ENCODE measurements around the gene LMO4.

Gene LMO4

GRCh38 chr1:87344231-87344630 lies 15.6 kb downstream of the LMO4 start:
- H3K27ac Mint-ChIP-seq = peak overlapping the region; percentile 94
- TF ChIP-seq, protein P1, sequence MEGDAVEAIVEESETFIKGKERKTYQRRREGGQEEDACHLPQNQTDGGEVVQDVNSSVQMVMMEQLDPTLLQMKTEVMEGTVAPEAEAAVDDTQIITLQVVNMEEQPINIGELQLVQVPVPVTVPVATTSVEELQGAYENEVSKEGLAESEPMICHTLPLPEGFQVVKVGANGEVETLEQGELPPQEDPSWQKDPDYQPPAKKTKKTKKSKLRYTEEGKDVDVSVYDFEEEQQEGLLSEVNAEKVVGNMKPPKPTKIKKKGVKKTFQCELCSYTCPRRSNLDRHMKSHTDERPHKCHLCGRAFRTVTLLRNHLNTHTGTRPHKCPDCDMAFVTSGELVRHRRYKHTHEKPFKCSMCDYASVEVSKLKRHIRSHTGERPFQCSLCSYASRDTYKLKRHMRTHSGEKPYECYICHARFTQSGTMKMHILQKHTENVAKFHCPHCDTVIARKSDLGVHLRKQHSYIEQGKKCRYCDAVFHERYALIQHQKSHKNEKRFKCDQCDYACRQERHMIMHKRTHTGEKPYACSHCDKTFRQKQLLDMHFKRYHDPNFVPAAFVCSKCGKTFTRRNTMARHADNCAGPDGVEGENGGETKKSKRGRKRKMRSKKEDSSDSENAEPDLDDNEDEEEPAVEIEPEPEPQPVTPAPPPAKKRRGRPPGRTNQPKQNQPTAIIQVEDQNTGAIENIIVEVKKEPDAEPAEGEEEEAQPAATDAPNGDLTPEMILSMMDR (IDR thresholded peaks at IDR 0.05) = no peak
- peaks cover 81% of the 10 kb centered on the region for H3K4me1 Mint-ChIP-seq
- no peaks in the 10 kb centered on the region for H3K27me3 Mint-ChIP-seq (ENCODE audit: low read depth, poor library complexity)
- no peak for DNase-seq
- peaks cover 81% of the 10 kb centered on the region for H3K36me3 Mint-ChIP-seq (ENCODE audit: low read depth)
- no peak overlapping the region for H3K4me3 Mint-ChIP-seq
- H3K9me3 Mint-ChIP-seq = no peaks in the 10 kb centered on the region

DNA sequence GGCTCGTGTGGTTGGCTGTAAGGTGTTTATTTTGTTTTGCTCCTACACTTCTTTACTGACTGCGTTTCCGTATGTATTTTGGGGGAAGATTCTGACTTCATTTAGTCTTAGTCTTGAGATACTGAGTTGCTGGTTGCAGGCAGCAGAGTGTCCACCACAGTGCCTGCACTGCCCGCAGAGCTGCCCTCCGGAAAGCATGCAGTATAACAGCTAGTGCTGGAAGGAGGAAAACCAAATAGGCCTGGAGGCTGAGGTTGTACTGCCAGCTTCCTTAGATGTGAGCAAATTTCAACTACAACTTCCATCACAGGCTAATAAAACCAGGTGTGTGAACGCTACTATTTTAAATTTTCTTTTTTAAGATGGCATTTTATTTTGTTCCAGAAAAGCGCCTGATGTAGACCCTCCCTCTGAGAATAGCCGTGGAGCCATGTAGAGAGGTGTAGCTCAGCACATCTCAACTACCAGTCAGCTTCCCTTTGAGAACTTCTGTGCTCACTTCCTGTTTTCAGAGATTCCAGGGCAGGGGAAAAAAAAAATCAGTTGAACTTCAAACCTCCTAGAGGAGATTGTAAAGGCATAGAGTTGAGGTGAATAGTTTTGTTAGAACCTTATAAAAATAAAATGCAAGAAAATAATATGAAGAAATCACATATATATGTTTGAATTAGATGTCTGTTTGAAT lies 17.6 kb downstream of the LMO4 start:
- H3K27me3 Mint-ChIP-seq (ENCODE audit: low read depth, poor library complexity) = no peaks in the 10 kb centered on the region
- H3K27ac Mint-ChIP-seq = peak overlapping the region; percentile 96
- TF ChIP-seq, protein P1 (IDR thresholded peaks at IDR 0.05) = no peak
- peaks cover 78% of the 10 kb centered on the region for H3K4me1 Mint-ChIP-seq
- H3K9me3 Mint-ChIP-seq = no peaks in the 10 kb centered on the region
- H3K36me3 Mint-ChIP-seq (ENCODE audit: low read depth) = peaks cover 61% of the 10 kb centered on the region
- no peak for DNase-seq
- H3K4me3 Mint-ChIP-seq = no peak overlapping the region

- Mint-ChIP-seq H3K4me3 (no peak overlapping the region), H3K4me1 (peaks cover 76% of the 10 kb centered on the region), H3K27ac (peak overlapping the region; percentile 84), H3K27me3 (ENCODE audit: low read depth, poor library complexity) (no peaks in the 10 kb centered on the region), H3K9me3 (no peaks in the 10 kb centered on the region), H3K36me3 (ENCODE audit: low read depth) (peaks cover 39% of the 10 kb centered on the region)
- TF ChIP-seq, protein P1 (IDR thresholded peaks at IDR 0.05) = no peak
- DNase-seq = no peak
These were observed 19.8 kb downstream of the LMO4 start for GRCh38 chr1:87348341-87349019.

- Mint-ChIP-seq H3K4me3 (no peak overlapping the region), H3K4me1 (peaks cover 71% of the 10 kb centered on the region), H3K36me3 (ENCODE audit: low read depth) (peaks cover 33% of the 10 kb centered on the region), H3K9me3 (no peaks in the 10 kb centered on the region), H3K27ac (peak overlapping the region; percentile 84), H3K27me3 (ENCODE audit: low read depth, poor library complexity) (no peaks in the 10 kb centered on the region)
- TF ChIP-seq, protein P1 (IDR thresholded peaks at IDR 0.05) = no peak
- no peak for DNase-seq
These were observed 20.4 kb downstream of the LMO4 start for GRCh38 chr1:87349036-87349435.

- Mint-ChIP-seq H3K27ac (no peak overlapping the region), H3K4me3 (no peak overlapping the region), H3K27me3 (ENCODE audit: low read depth, poor library complexity) (no peaks in the 10 kb centered on the region), H3K9me3 (peaks cover 21% of the 10 kb centered on the region), H3K36me3 (ENCODE audit: low read depth) (peaks cover 16% of the 10 kb centered on the region), H3K4me1 (peaks cover 61% of the 10 kb centered on the region)
- TF ChIP-seq, protein P1 (IDR thresholded peaks at IDR 0.05) = no peak
- DNase-seq = no peak
These were observed 27.2 kb downstream of the LMO4 start for GRCh38 chr1:87355894-87356293.
